SK-N-SH (cell line): ENCODE data around the gene TERT. TPM values are rescaled to one million over a fixed set of nuclear protein-coding genes. Genes with fewer than 3 reads are reported as not detected.

Source experiments
- CTCF ChIA-PET: fragments of 300-600, 350-600 bp; formaldehyde crosslinking; extraction: SDS; loops from one replicate; lab custom pipeline; 2021; lab: Yijun Ruan, JAX
- POLR2A ChIA-PET: fragments of 350-600 bp; sonication (Branson Sonifier 250); formaldehyde crosslinking; extraction: SDS; loops from one replicate; lab custom pipeline; 2020; ENCODE audit warnings: antibody characterized with exemption, inconsistent platforms; lab: Yijun Ruan, JAX
- DNase-seq: peaks from one replicate; pipeline ENCODE4 v3.0.0; 2012
- H2AFZ ChIP-seq: fragments of 200-600 bp; sonication (generic); 2 replicates; pipeline ENCODE4 v1.8.1; 2016; ENCODE audit warnings: antibody characterized with exemption, mild to moderate bottlenecking, low read depth
- H3F3A ChIP-seq: fragments of 200-600 bp; sonication (generic); replicated peaks from 2 replicates; pipeline ENCODE3; 2016; ENCODE audit warnings: antibody characterized with exemption, mild to moderate bottlenecking; ENCODE audit not compliant: insufficient read depth
- H3K27ac ChIP-seq, 2 experiments: fragments of 200-500 bp in 1 of 2; fragments of 200-600 bp in 1 of 2; sonication (Bioruptor generic) in 1 of 2; sonication (generic), shearing (Covaris generic) in 1 of 2; 2 replicates each; pipeline versions ENCODE4 v1.5.1 to v1.6.1; 2014 to 2016; ENCODE audit warnings: low read depth in 2 of 2, inconsistent platforms in 1 of 2, low read length in 1 of 2, mild to moderate bottlenecking in 1 of 2, mixed read lengths in 1 of 2
- H3K27me3 ChIP-seq: fragments of 200-600 bp; sonication (generic), shearing (Covaris generic); 2 replicates; pipeline ENCODE4 v1.6.1; 2016; ENCODE audit warnings: mixed run types; ENCODE audit not compliant: insufficient read depth
- H3K36me3 ChIP-seq, 2 experiments: fragments of 200-500 bp in 1 of 2; fragments of 200-600 bp in 1 of 2; sonication (Bioruptor generic) in 1 of 2; sonication (generic) in 1 of 2; replicated peaks in 1 of 2; 2 replicates each; pipeline versions ENCODE3 to v1.5.1; 2014 to 2016; ENCODE audit warnings: low read length in 1 of 2, mild to moderate bottlenecking in 1 of 2; ENCODE audit not compliant: insufficient read depth in 2 of 2, control insufficient read depth in 1 of 2
- H3K4me1 ChIP-seq, 2 experiments: fragments of 200-500 bp in 1 of 2; fragments of 200-600 bp in 1 of 2; sonication (Bioruptor generic) in 1 of 2; sonication (generic), shearing (Covaris generic) in 1 of 2; 2 replicates each; pipeline versions ENCODE4 v1.5.1 to v1.6.1; 2014 to 2016; ENCODE audit warnings: low read depth in 1 of 2, low read length in 1 of 2, mixed run types in 1 of 2; ENCODE audit not compliant: insufficient read depth in 2 of 2, control insufficient read depth in 1 of 2
- H3K4me2 ChIP-seq: fragments of 200-600 bp; sonication (generic), shearing (Covaris generic); 2 replicates; pipeline ENCODE4 v1.6.1; 2017; ENCODE audit warnings: mixed run types
- H3K4me3 ChIP-seq, 2 experiments: fragments of 200-500 bp in 1 of 2; fragments of 200-600 bp in 1 of 2; sonication (Bioruptor generic) in 1 of 2; sonication (generic), shearing (Covaris generic) in 1 of 2; 2 replicates each; pipeline versions ENCODE4 v1.5.1 to v1.8.1; 2014 to 2016; ENCODE audit warnings: low read depth in 2 of 2, inconsistent platforms in 1 of 2, low read length in 1 of 2, mild to moderate bottlenecking in 1 of 2, mixed read lengths in 1 of 2, moderate library complexity in 1 of 2
- H3K79me2 ChIP-seq: fragments of 200-600 bp; sonication (generic); 2 replicates; pipeline ENCODE4 v1.8.1; 2017; ENCODE audit warnings: mild to moderate bottlenecking; ENCODE audit not compliant: insufficient read depth
- H3K9ac ChIP-seq: fragments of 200-600 bp; sonication (generic); 2 replicates; pipeline ENCODE4 v1.6.1; 2017; ENCODE audit warnings: mixed run types
- H3K9me2 ChIP-seq: fragments of 200-600 bp; sonication (generic); 2 replicates; pipeline ENCODE4 v1.6.1; 2017; ENCODE audit warnings: mixed run types
- H3K9me3 ChIP-seq: fragments of 200-600 bp; sonication (generic); 2 replicates; pipeline ENCODE4 v1.6.1; 2017; ENCODE audit warnings: mixed run types, mild to moderate bottlenecking, moderate library complexity
- H4K20me1 ChIP-seq: fragments of 200-600 bp; sonication (generic); 2 replicates; pipeline ENCODE4 v1.6.1; 2017; ENCODE audit warnings: mild to moderate bottlenecking, mixed run types; ENCODE audit not compliant: insufficient read depth
- CHD2 ChIP-seq: fragments of 150-350 bp; IDR thresholded peaks from 2 replicates; pipeline ENCODE4 v1.6.1; 2018; ENCODE audit warnings: low read length; ENCODE audit not compliant: partially characterized antibody
- FOSL2 ChIP-seq: IDR thresholded peaks from 2 replicates; pipeline ENCODE4 v1.4.0; 2012; ENCODE audit warnings: low read depth, mild to moderate bottlenecking, moderate library complexity, borderline replicate concordance
- GABPA ChIP-seq: IDR thresholded peaks from 2 replicates; pipeline ENCODE4 v1.4.0; 2012; ENCODE audit warnings: low read depth, mild to moderate bottlenecking
- IRF3 ChIP-seq: fragments of 150-350 bp; IDR thresholded peaks from 2 replicates; pipeline ENCODE4 v1.6.1; 2016; ENCODE audit warnings: mild to moderate bottlenecking, low read depth, low read length
- MXI1 ChIP-seq: IDR thresholded peaks from 2 replicates; pipeline ENCODE4 v1.6.1; 2012; ENCODE audit warnings: mild to moderate bottlenecking, low read depth, low read length, improper control_type of control experiment
- NFIC ChIP-seq: IDR thresholded peaks from 2 replicates; pipeline ENCODE4 v1.4.0; 2012; ENCODE audit warnings: borderline replicate concordance
- NRF1 ChIP-seq: IDR thresholded peaks from 2 replicates; pipeline ENCODE4 v1.6.1; 2012; ENCODE audit warnings: low read depth, mild to moderate bottlenecking, low read length
- RCOR1 ChIP-seq: fragments of 150-350 bp; IDR thresholded peaks from 2 replicates; pipeline ENCODE4 v1.6.1; 2017; ENCODE audit warnings: antibody characterized with exemption, low read length
- RXRA ChIP-seq: IDR thresholded peaks from 2 replicates; pipeline ENCODE4 v1.4.0; 2012; ENCODE audit warnings: low read depth, mild to moderate bottlenecking, borderline replicate concordance
- TEAD4 ChIP-seq: IDR thresholded peaks from 2 replicates; pipeline ENCODE4 v1.4.0; 2012; ENCODE audit warnings: mild to moderate bottlenecking, borderline replicate concordance; ENCODE audit not compliant: insufficient read depth
- USF2 ChIP-seq: fragments of 150-350 bp; IDR thresholded peaks from 2 replicates; pipeline ENCODE4 v1.6.1; 2017; ENCODE audit warnings: antibody characterized with exemption, low read length, low read depth, borderline replicate concordance
- WGBS: methylation state at CpG from one replicate; pipeline ENCODE4 v1.1.6; 2017; ENCODE audit warnings: low lambda C conversion rate; 5-methylcytosine and 5-hydroxymethylcytosine counted together
- polyA plus RNA-seq, 3 experiments: library from polyadenylated mRNA; depleted of rRNA; stranded (reverse); fragments of >200 nt; gene quantifications; 2 replicates each; pipeline ENCODE4 v1.2.3, GENCODE V29; 2012

Gene TERT
- polyA plus RNA-seq, 1 of the 3 experiments (the other 2 are of a cell fraction) = 2.4 TPM

GRCh38 chr5:1222621-1223277, 72.1 kb downstream of the TERT start:
- no peaks in the 10 kb centered on the region for H3K36me3 ChIP-seq
- DNase-seq = no peak
- POLR2A ChIA-PET = no interaction called here
- no peak overlapping the region for H3K4me2 ChIP-seq
- H3K27me3 ChIP-seq = no peaks in the 10 kb centered on the region; the same call in 1 of the 2 replicates
- CTCF ChIA-PET = no interaction called here
- H3K9ac ChIP-seq = no peak overlapping the region
- no peaks in the 10 kb centered on the region for H3K79me2 ChIP-seq
- H3K4me3 ChIP-seq = no peak overlapping the region
- no peaks in the 10 kb centered on the region for H3K9me2 ChIP-seq
- H3K9me3 ChIP-seq = no peaks in the 10 kb centered on the region
- H2AFZ ChIP-seq = no peak overlapping the region
- WGBS = 67% methylated on average over 16 of the region's 27 CpGs
- no peak for TF ChIP-seq TEAD4
- no peak for TF ChIP-seq RXRA
- no peak for TF ChIP-seq USF2
- no peak for TF ChIP-seq IRF3
- no peak for TF ChIP-seq FOSL2
- TF ChIP-seq GABPA = no peak
- TF ChIP-seq MXI1 = no peak
- TF ChIP-seq NFIC = no peak
- H3K4me1 ChIP-seq = no peaks in the 10 kb centered on the region
- no peak overlapping the region for H3K27ac ChIP-seq
- H4K20me1 ChIP-seq = no peaks in the 10 kb centered on the region
- H3F3A ChIP-seq = peaks cover 6% of the 10 kb centered on the region

- Histone ChIP-seq H3K4me3 (no peak overlapping the region), H3K36me3 (no peaks in the 10 kb centered on the region), H3F3A (peaks cover 6% of the 10 kb centered on the region), H3K4me1 (no peaks in the 10 kb centered on the region), H3K4me2 (no peak overlapping the region), H3K27me3 (no peaks in the 10 kb centered on the region; the same call in 1 of the 2 replicates), H4K20me1 (no peaks in the 10 kb centered on the region), H3K79me2 (no peaks in the 10 kb centered on the region), H3K27ac (no peak overlapping the region), H3K9me2 (no peaks in the 10 kb centered on the region), H3K9me3 (no peaks in the 10 kb centered on the region), H2AFZ (no peak overlapping the region), H3K9ac (no peak overlapping the region)
- ChIA-PET POLR2A (no interaction called here), CTCF (no interaction called here)
- WGBS = 47% methylated on average over 9 of the region's 9 CpGs
- no peak for DNase-seq
- TF ChIP-seq CHD2 (no peak), RCOR1 (no peak), NRF1 (no peak)
Observed at GRCh38 chr5:1222147-1222546, 72.7 kb downstream of the TERT start.
